IMR-90 (cell line): ENCODE results near the gene PTP4A2. TPM values are rescaled to one million over a fixed set of nuclear protein-coding genes. Genes with fewer than 3 reads are reported as not detected.

Experiments
- ATAC-seq: fragments of 200-7000 bp; cut with Tn5 transposase; 2 replicates; pipeline ENCODE4 v1.9.1; 2020; ENCODE audit warnings: low read depth, mild to moderate bottlenecking, moderate library complexity
- BruUV-seq: library from RNA; stranded (reverse); fragments of 400-500 nt; replicated peaks from 2 replicates; lab custom pipeline; 2021; lab: Mats Ljungman, UMichigan
- CTCF ChIA-PET: fragments of 300-600 bp; formaldehyde crosslinking; extraction: SDS; loops from one replicate; lab custom pipeline; 2021; ENCODE audit warnings: antibody characterized with exemption; lab: Yijun Ruan, JAX
- POLR2A ChIA-PET: fragments of 300-600 bp; sonication (Branson Sonifier 250); formaldehyde crosslinking; loops from one replicate; lab custom pipeline; 2022; ENCODE audit warnings: antibody characterized with exemption; ENCODE audit not compliant: unreplicated experiment; lab: Charles Lee
- DNase-seq: peaks from one replicate; pipeline ENCODE4 v3.0.0; 2013
- H2AFZ ChIP-seq: replicated peaks from 2 replicates; pipeline ENCODE3; 2013; ENCODE audit warnings: low read length, mild to moderate bottlenecking; ENCODE audit not compliant: poor library complexity
- H2AK5ac ChIP-seq: 2 replicates; pipeline ENCODE4 v1.6.1; 2013; ENCODE audit warnings: low read depth, low read length, inconsistent platforms
- H2AK9ac ChIP-seq: replicated peaks from 2 replicates; pipeline ENCODE3; 2013; ENCODE audit warnings: mild to moderate bottlenecking, low read depth, low read length, moderate library complexity; ENCODE audit not compliant: poor library complexity
- H2BK120ac ChIP-seq: 2 replicates; pipeline ENCODE4 v1.6.1; 2013; ENCODE audit warnings: low read depth, low read length, inconsistent platforms
- H2BK15ac ChIP-seq: 3 replicates; pipeline ENCODE4 v1.6.1; 2013; ENCODE audit warnings: low read depth, low read length, inconsistent platforms
- H2BK20ac ChIP-seq: 2 replicates; pipeline ENCODE4 v1.6.1; 2013; ENCODE audit warnings: low read depth, mild to moderate bottlenecking, inconsistent platforms, low read length, moderate library complexity
- H2BK5ac ChIP-seq: 2 replicates; pipeline ENCODE4 v1.6.1; 2013; ENCODE audit warnings: mild to moderate bottlenecking, low read depth, low read length, inconsistent platforms; ENCODE audit not compliant: poor library complexity, severe bottlenecking
- H3K14ac ChIP-seq: replicated peaks from 2 replicates; pipeline ENCODE4 v1.6.1; 2013; ENCODE audit warnings: low read depth, low read length, inconsistent platforms
- H3K18ac ChIP-seq: 2 replicates; pipeline ENCODE4 v1.6.1; 2013; ENCODE audit warnings: low read depth, low read length, control low read depth
- H3K23ac ChIP-seq: 2 replicates; pipeline ENCODE4 v1.6.1; 2013; ENCODE audit warnings: low read depth, low read length, inconsistent platforms
- H3K27ac ChIP-seq: 2 replicates; pipeline ENCODE4 v1.5.1; 2013; ENCODE audit warnings: mild to moderate bottlenecking, control low read depth, low read length; ENCODE audit not compliant: insufficient read depth
- H3K27me3 ChIP-seq: 2 replicates; pipeline ENCODE4 v1.6.1; 2013; ENCODE audit warnings: low read length; ENCODE audit not compliant: control insufficient read depth, insufficient read depth
- H3K36me3 ChIP-seq: 2 replicates; pipeline ENCODE4 v1.6.1; 2013; ENCODE audit warnings: low read length, mixed read lengths; ENCODE audit not compliant: control insufficient read depth, insufficient read depth
- H3K4ac ChIP-seq: 2 replicates; pipeline ENCODE4 v1.6.1; 2013; ENCODE audit warnings: low read depth, low read length, inconsistent platforms
- H3K4me1 ChIP-seq: 2 replicates; pipeline ENCODE4 v1.6.1; 2013; ENCODE audit warnings: low read length, mixed read lengths; ENCODE audit not compliant: control insufficient read depth, insufficient read depth
- H3K4me2 ChIP-seq: 2 replicates; pipeline ENCODE4 v1.6.1; 2013; ENCODE audit warnings: low read depth, mild to moderate bottlenecking, control low read depth, low read length, moderate library complexity
- H3K4me3 ChIP-seq: 2 replicates; pipeline ENCODE4 v1.5.1; 2013; ENCODE audit warnings: low read depth, mild to moderate bottlenecking, control low read depth, low read length, moderate library complexity; ENCODE audit not compliant: insufficient read depth
- H3K56ac ChIP-seq: 2 replicates; pipeline ENCODE4 v1.6.1; 2013; ENCODE audit warnings: low read length, inconsistent platforms; ENCODE audit not compliant: insufficient read depth; ENCODE audit errors: extremely low read depth
- H3K79me1 ChIP-seq, 2 experiments: 2 replicates each; pipeline ENCODE4 v1.6.1; 2013; ENCODE audit warnings: low read length in 2 of 2, inconsistent platforms in 1 of 2, low read depth in 1 of 2
- H3K9ac ChIP-seq: 2 replicates; pipeline ENCODE4 v1.6.1; 2013; ENCODE audit warnings: low read depth, low read length, control low read depth
- H3K9me1 ChIP-seq: 2 replicates; pipeline ENCODE4 v1.6.1; 2013; ENCODE audit warnings: low read length, inconsistent platforms; ENCODE audit not compliant: insufficient read depth
- H3K9me3 ChIP-seq: 2 replicates; pipeline ENCODE4 v1.6.1; 2013; ENCODE audit warnings: low read length; ENCODE audit not compliant: control insufficient read depth, insufficient read depth
- H4K20me1 ChIP-seq: 2 replicates; pipeline ENCODE4 v1.6.1; 2013; ENCODE audit warnings: low read length, inconsistent platforms; ENCODE audit not compliant: insufficient read depth
- H4K5ac ChIP-seq: 2 replicates; pipeline ENCODE4 v1.6.1; 2013; ENCODE audit warnings: mild to moderate bottlenecking, low read depth, low read length, control low read depth
- H4K8ac ChIP-seq, 2 experiments: 2 replicates each; pipeline ENCODE4 v1.6.1; 2013; ENCODE audit warnings: low read depth in 2 of 2, low read length in 2 of 2, control low read depth in 1 of 2, inconsistent platforms in 1 of 2
- H4K91ac ChIP-seq: 2 replicates; pipeline ENCODE4 v1.6.1; 2013; ENCODE audit warnings: low read depth, low read length, inconsistent platforms; ENCODE audit not compliant: insufficient read depth
- BHLHE40 ChIP-seq: fragments of 150-350 bp; IDR thresholded peaks from 2 replicates; pipeline ENCODE4 v1.6.1; 2016; ENCODE audit warnings: mild to moderate bottlenecking, low read depth, low read length
- CEBPB ChIP-seq: IDR thresholded peaks from 2 replicates; pipeline ENCODE4 v1.6.1; 2012; ENCODE audit warnings: low read depth, low read length, improper control_type of control experiment
- CHD1 ChIP-seq: IDR thresholded peaks from 2 replicates; pipeline ENCODE4 v1.6.1; 2012; ENCODE audit warnings: low read depth, low read length, improper control_type of control experiment
- FOS ChIP-seq: fragments of 150-350 bp; IDR thresholded peaks from 2 replicates; pipeline ENCODE4 v1.6.1; 2016; ENCODE audit warnings: low read depth, low read length
- MAFK ChIP-seq: IDR thresholded peaks from 2 replicates; pipeline ENCODE4 v1.6.1; 2012; ENCODE audit warnings: low read depth, low read length, improper control_type of control experiment
- MAZ ChIP-seq: IDR thresholded peaks from 2 replicates; pipeline ENCODE4 v1.6.1; 2012; ENCODE audit warnings: low read depth, mild to moderate bottlenecking, low read length, improper control_type of control experiment, moderate library complexity, borderline replicate concordance
- MXI1 ChIP-seq: IDR thresholded peaks from 2 replicates; pipeline ENCODE4 v1.6.1; 2012; ENCODE audit warnings: low read depth, mild to moderate bottlenecking, low read length, moderate library complexity, borderline replicate concordance
- NFE2L2 ChIP-seq: fragments of 150-350 bp; IDR thresholded peaks from 2 replicates; pipeline ENCODE4 v1.6.1; 2016; ENCODE audit warnings: low read depth, mild to moderate bottlenecking, low read length
- RAD21 ChIP-seq: IDR thresholded peaks from 2 replicates; pipeline ENCODE4 v1.6.1; 2012; ENCODE audit warnings: low read length, improper control_type of control experiment
- RFX5 ChIP-seq: IDR thresholded peaks from 2 replicates; pipeline ENCODE4 v1.8.0; 2012; ENCODE audit warnings: low read depth, mild to moderate bottlenecking, low read length, moderate library complexity
- SMC3 ChIP-seq: fragments of 150-350 bp; IDR thresholded peaks from 2 replicates; pipeline ENCODE4 v1.6.1; 2016; ENCODE audit warnings: low read depth, mild to moderate bottlenecking, antibody characterized with exemption, low read length, moderate library complexity
- WGBS, 2 experiments: methylation state at CpG; one replicate each; pipeline versions ENCODE4 v1.1.5 to v1.1.7; 2013; ENCODE audit warnings: missing lambda C conversion rate in 2 of 2; ENCODE audit not compliant: insufficient read length in 1 of 2; ENCODE audit errors: extremely low coverage in 2 of 2; 5-methylcytosine and 5-hydroxymethylcytosine counted together
- dilution Hi-C: fragments of 300-500 bp; cut with HindIII; formaldehyde crosslinking; loops from one replicate; pipeline ENCODE4 v1.14.3; 2018; ENCODE audit warnings: low sequenced_read_pairs; ENCODE audit not compliant: unreplicated experiment
- in situ Hi-C: fragments of 300-500 bp; cut with MboI; formaldehyde crosslinking; loops from 3 replicates; pipeline ENCODE4 v1.14.3; 2019; ENCODE audit warnings: low sequenced_read_pairs, inconsistent platforms, mixed read lengths
- intact Hi-C: fragments of 100-400 bp; cut with micrococcal nuclease; formaldehyde crosslinking; loops from 2 replicates; pipeline ENCODE4 v1.10.0; 2022
- polyA plus RNA-seq, 3 experiments: library from polyadenylated mRNA; depleted of rRNA; stranded (reverse); fragments of >200 nt; gene quantifications; 2 replicates each; pipeline ENCODE4 v1.2.3, GENCODE V29; 2012; ENCODE audit warnings: low replicate concordance in 1 of 3
- total RNA-seq: library from RNA; depleted of rRNA; stranded (reverse); fragments of >200 nt; gene quantifications from 2 replicates; pipeline ENCODE4 v1.2.3, GENCODE V29; 2012
- TF ChIP-seq, protein P1 (sequence below): conservative IDR thresholded peaks from 2 replicates; pipeline ENCODE4 v1.5.1; 2012; ENCODE audit warnings: mild to moderate bottlenecking, low read depth, low read length, improper control_type of control experiment
- TF ChIP-seq, protein P2 (sequence below): fragments of 150-350 bp; IDR thresholded peaks from 2 replicates; pipeline ENCODE4 v1.6.1; 2017; ENCODE audit warnings: mild to moderate bottlenecking, antibody characterized with exemption, low read length, low read depth

The PTP4A2 gene
- total and polyA plus RNA-seq, 2 of the 4 experiments (the other 2 are of a cell fraction) = 135 to 328 TPM

DNA sequence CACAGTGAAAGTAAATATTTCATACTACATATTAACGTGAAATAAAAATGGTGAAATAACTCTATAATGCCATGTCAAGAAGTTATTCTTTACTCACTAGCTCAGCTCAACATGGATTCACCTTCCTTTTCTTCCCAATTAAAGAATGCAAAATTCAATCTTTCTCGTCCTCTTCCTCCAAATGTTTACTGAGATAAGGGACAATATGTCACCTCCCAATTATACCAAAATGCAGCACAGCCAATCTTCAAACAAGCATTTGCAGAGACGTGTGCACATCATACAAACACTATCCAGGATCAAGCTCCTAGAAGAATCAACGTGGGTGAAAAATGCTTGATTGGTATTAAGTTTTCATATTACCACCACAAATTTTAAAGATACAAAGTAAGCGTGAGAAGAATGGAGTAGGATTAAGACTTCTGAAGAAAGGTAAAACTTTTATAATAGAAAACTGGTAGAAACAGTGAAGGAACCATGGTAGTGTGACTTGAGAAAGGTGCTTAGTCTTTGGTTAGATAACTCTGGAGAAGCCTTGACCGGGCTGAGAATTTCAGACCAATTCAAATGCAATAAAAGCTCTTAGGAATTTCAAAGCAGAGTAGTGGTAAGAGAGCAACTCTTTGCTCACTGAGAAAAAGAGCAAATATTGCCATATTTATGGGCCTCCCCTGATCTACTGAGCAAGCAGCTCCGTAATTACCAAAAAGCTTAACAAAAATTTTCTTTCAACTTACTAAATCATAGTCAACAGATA, 7.2 kb downstream of the PTP4A2 start (continued):
- no peak for TF ChIP-seq RFX5

DNA sequence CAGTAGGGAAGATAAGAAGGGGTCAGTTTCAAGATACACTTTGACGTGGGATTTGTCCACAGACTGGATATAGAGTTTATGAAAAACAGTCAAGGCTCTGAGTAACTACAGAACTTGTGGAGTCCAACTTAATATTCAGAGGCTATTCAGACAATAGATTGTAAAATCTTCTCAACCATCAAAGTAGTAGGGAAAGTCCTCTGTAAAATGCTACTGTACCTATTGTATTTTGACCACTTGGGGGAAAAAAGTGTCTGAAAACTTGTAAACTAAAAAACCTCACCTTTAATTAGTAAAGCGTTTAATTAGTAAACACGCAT, 10.5 kb downstream of the PTP4A2 start:
- no CpG with 5 or more reads among the region's 3 CpGs for WGBS, 2 experiments
- Histone ChIP-seq H3K9me1 (peaks cover 16% of the 10 kb centered on the region), H4K91ac (no peak overlapping the region), H3K4me3 (no peak overlapping the region), H3K23ac (peak overlapping the region; percentile 17; the same call in 1 of the 2 replicates), H2BK15ac (no peak overlapping the region), H4K5ac (no peak overlapping the region), H3K4me2 (no peak overlapping the region), H3K27ac (no peak overlapping the region), H3K4me1 (peaks cover 16% of the 10 kb centered on the region), H2AK5ac (no peak overlapping the region), H3K56ac (no peak overlapping the region), H2BK120ac (no peak overlapping the region), H3K14ac (no peak overlapping the region), H3K9ac (no peak overlapping the region), H3K9me3 (no peaks in the 10 kb centered on the region), H3K79me1 (peaks cover 0 to 37% of the 10 kb centered on the region in 2 experiments; a peak in 2 of 4 replicates), H3K18ac (no peak overlapping the region), H2BK20ac (no peak overlapping the region), H4K8ac (no peak overlapping the region), H3K27me3 (no peaks in the 10 kb centered on the region), H2BK5ac (no peak overlapping the region), H3K36me3 (no peaks in the 10 kb centered on the region), H3K4ac (no peak overlapping the region), H4K20me1 (peaks cover 97% of the 10 kb centered on the region), H2AFZ (no peak overlapping the region), H2AK9ac (no peak overlapping the region)
- dilution Hi-C loops = no loop called here
- POLR2A ChIA-PET = no interaction called here
- in situ Hi-C loops = no loop called here
- no TSS peak for BruUV-seq
- CTCF ChIA-PET = no interaction called here
- DNase-seq (no peak), ATAC-seq (no peak)
- intact Hi-C loops = loop anchor here (5.0 kb wide), 1 partner anchor 35 kb away; no protein-coding TSS in a partner anchor
- no peak for TF ChIP-seq FOS
- no peak for TF ChIP-seq MAFK
- TF ChIP-seq MXI1 = no peak
- TF ChIP-seq, protein P1, sequence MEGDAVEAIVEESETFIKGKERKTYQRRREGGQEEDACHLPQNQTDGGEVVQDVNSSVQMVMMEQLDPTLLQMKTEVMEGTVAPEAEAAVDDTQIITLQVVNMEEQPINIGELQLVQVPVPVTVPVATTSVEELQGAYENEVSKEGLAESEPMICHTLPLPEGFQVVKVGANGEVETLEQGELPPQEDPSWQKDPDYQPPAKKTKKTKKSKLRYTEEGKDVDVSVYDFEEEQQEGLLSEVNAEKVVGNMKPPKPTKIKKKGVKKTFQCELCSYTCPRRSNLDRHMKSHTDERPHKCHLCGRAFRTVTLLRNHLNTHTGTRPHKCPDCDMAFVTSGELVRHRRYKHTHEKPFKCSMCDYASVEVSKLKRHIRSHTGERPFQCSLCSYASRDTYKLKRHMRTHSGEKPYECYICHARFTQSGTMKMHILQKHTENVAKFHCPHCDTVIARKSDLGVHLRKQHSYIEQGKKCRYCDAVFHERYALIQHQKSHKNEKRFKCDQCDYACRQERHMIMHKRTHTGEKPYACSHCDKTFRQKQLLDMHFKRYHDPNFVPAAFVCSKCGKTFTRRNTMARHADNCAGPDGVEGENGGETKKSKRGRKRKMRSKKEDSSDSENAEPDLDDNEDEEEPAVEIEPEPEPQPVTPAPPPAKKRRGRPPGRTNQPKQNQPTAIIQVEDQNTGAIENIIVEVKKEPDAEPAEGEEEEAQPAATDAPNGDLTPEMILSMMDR = no peak
- TF ChIP-seq CEBPB = no peak
- no peak for TF ChIP-seq CHD1
- TF ChIP-seq BHLHE40 = no peak
- no peak for TF ChIP-seq MAZ
- TF ChIP-seq, protein P2, sequence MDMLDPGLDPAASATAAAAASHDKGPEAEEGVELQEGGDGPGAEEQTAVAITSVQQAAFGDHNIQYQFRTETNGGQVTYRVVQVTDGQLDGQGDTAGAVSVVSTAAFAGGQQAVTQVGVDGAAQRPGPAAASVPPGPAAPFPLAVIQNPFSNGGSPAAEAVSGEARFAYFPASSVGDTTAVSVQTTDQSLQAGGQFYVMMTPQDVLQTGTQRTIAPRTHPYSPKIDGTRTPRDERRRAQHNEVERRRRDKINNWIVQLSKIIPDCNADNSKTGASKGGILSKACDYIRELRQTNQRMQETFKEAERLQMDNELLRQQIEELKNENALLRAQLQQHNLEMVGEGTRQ = no peak
- no peak for TF ChIP-seq RFX5
- TF ChIP-seq SMC3 = no peak
- TF ChIP-seq NFE2L2 = no peak
- TF ChIP-seq RAD21 = no peak
